Measurements from ENCODE around the gene TMEM203.
"Not testable (repeated sequence)": the region's sequence is repeated elsewhere in the genome, so short reads cannot be mapped to it uniquely, and the experiment has no call there.

The TMEM203 gene, protein sequence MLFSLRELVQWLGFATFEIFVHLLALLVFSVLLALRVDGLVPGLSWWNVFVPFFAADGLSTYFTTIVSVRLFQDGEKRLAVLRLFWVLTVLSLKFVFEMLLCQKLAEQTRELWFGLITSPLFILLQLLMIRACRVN

DNA sequence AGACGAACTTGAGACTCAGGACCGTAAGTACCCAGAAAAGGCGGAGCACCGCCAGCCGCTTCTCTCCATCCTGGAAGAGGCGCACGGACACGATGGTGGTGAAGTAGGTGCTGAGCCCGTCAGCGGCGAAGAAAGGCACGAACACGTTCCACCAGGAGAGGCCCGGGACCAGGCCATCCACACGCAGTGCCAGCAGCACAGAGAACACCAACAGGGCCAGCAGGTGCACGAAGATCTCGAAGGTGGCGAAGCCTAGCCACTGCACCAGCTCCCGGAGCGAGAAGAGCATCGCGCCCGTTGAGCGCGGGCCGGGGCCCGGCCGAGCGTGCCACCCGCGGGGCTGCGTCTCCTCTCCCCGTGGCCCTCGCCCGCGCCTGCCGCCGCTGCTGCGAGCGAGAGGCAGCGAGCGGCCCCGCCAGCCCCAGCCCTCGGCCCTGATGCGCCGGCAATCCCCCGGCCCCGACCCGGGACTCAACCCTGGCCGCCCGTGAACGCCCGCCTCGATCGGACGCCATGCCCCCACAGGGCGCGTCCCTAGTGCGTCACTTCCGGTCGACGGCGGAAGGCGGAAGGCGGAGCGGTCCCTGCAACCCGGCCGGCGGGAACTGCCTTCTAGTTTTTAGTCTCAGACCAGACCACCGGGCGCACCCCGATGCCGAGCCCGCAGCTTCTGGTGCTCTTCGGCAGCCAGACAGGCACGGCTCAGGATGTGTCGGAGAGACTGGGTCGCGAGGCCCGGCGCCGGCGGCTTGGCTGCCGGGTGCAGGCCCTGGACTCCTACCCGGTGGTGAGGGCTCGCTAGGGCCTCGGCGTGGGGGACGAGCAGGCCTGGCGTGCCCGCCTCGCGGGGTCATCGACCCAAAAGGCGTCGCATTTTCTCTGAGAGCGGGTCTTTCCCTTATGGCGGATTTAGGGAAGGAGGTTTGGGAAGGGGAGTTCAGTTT lies at the start of gene TMEM203, which contains the start of gene NDOR1:
TMEM203 (minus strand) TSS at position 523 of the 944 bp plus-strand sequence; CDS start at position 289, 234 bp downstream.
NDOR1 (plus strand) TSS at position 575 of the 944 bp plus-strand sequence; CDS start at position 653, 78 bp downstream.
- peak in 1 of 2 experiments; percentile 71 for DNase-seq

DNA sequence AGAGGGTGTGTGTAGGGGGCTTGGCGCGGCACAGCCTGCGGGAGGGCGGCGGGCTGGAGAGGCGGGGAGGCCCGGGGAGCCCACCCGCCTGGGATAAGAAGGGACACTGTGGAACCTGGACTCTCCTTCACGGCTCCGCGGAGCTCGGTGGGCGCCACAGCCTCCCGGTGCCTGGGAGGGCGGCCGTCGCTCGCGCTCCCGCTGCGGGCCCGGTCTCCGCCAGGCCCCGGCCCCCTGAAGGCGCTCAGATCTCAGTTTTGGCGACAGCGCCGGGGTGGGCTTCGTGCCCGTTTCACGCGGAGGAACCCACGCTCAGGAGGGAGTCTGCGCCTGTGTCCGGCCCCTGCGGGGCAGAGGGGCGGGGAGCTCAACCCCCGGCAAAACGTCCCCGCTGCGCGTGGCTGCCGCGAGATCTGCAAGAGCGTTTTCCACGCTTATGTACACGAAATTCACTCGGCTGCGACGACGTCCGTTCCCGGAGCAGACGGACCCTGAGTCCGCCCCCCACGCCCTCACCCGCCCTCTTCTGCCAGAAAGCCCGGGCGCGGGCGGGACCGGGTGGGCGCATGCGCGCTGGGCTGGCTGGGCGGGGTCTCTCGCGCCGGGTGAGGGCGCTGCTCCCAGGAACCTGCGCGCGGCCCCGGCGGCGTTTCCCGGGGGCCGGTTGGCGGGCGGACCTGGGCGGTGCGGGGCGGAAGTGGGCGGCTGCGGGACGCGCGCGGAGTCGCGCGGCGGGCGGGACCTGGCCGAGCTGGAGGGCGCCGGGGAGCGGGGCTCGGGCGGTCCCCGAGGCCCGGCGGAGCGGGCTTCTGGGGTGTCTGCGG lies 49.4 kb upstream of the TMEM203 start, which contains the start of gene NELFB:
NELFB (plus strand) TSS at position 704 of the 824 bp plus-strand sequence.
- DNase-seq: peak in 1 of 2 experiments; percentile 31

DNA sequence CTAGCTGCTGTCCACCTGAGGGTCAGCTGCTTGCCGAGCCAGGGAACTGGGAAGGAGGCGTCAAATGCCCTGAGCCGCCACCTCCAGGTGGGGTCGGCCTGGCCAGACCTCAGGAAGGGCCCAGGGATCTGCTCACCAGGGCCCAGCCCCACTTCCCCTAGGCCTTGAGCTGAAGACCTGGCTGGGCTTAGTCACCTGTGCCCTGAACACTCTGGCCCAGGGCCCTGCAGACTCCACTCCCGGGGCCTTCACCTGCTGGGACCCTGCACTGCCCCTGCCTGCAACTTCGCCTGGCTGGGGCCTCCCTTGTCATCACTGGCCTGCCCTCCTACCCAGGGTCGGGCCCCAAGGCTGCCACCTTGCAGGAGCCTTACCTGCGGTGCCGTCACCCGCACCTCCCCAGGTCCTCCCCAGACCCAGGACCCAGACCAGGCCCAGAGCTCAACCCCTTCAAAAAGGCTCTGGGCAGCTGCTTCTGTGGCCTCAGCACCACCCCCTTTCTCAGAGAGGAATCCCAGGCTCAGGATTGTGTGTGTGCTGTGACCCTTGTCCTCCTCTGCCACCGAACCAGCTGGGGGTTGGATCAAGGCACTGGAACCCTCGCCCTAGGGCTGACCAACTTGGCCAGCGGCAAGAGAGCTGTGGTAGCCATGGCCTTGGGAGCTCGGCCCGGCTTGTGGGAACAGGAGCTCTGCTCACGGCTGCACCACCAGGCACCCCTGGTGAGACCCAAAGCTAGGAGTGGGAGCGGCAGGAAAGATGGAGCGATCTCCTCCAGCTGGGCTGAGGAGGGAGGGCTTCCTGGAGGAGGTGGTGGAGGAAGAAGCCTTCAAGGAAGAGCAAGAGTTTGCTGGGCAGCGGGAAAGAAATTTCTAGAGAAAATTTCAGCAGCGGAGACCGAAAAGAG lies 48.5 kb upstream of the TMEM203 start:
- no peak for DNase-seq

DNA sequence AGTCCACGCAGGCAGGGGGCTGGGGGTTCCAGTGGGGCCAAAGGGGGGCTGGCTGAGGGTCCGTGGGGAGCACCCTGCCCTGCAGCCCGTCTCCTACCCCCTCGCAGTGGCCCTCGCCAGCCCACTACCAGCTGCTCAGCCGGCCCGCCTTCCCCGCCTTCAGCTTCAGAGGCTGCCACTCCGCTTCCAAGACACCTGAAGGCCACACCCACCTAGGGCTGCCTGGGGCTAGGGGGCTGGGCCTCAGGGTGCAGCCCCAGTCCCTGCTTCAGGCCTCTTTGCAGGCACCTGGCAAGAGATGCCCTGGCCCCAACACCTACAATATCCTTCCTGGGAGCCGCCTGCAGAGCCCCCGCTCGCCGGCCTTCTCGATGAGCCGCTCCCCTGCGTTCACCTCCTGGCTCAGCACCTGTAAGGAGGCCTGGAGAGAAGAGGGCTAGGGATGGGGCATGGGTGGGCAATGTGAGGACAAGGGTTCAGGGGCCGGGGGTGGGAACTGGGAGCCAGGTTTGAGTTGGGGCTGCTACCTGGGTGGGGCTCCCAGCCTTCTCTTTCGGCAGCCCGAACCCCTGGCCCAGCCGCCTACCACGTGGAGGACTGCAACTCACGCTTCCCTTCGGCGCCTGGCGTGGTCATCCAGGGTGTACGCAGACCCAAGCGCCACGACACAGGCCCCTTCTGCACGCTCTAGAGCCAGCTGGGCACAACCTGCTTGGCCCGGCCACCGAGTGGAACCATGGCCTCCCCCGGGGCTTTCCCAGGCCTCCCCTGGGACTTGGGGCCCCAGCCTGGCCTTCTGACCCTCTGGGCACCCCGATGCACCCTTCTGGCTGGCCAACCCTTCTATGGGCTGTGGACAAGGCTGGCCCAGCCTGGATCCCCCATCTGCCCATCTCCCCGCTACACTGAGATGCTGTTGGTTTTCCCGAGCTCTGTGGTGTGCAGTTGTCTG lies 47.4 kb upstream of the TMEM203 start:
- DNase-seq: no peak

DNA sequence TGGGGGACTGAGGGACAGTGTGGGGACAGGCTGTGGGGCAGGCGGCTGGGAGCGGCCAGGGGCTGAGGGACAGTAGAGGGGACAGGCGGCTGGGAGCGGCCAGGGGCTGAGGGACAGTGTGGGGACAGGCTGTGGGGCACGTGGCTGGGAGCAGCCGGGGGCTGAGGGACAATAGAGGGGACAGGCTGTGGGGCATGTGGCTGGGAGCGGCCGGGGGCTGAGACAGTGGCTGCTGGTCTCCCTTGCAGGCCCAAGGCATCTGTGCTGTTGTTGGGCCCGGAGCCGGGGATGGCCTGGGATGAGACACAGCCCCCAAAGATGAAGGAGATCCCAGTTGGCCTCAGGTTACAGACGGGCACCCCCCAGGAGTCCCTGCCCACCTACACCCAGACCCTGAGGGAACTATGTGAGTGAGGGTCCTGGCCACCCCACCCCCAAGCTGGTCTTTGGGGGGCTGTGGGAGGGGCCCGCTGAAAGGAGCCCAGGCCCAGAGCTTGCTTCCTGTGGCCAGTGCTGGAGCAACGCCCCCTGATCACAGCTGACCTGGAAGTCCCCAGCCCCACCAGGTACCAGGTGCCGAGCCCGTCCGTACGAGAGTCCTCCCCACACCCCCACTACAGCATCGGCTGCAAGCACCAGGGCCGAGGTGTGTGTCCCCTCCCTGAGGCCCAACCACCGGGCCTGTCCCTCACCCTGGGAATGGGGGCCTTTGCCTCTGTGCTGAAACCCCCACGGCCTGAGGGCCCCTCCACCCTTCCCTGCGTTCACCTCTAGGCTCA lies 46.2 kb upstream of the TMEM203 start:
- DNase-seq: no peak

DNA sequence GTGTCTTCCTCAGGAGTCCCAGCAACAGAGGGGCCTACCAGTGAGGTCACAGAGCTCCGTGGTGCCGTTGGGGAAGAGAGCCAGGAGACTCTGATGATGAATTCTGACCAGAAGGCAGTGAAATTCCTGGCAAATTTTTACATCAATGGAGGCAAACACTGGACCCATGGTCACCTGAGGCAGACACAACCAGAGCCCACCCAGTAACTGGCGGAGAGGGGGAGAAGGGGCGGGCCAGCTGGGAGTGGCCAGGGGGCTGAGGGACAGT lies 45.7 kb upstream of the TMEM203 start, which contains the start of gene STPG3:
STPG3 (plus strand) TSS at position 93 of the 268 bp plus-strand sequence; CDS start at position 94, 1 bp downstream.
- no peak for DNase-seq

DNA sequence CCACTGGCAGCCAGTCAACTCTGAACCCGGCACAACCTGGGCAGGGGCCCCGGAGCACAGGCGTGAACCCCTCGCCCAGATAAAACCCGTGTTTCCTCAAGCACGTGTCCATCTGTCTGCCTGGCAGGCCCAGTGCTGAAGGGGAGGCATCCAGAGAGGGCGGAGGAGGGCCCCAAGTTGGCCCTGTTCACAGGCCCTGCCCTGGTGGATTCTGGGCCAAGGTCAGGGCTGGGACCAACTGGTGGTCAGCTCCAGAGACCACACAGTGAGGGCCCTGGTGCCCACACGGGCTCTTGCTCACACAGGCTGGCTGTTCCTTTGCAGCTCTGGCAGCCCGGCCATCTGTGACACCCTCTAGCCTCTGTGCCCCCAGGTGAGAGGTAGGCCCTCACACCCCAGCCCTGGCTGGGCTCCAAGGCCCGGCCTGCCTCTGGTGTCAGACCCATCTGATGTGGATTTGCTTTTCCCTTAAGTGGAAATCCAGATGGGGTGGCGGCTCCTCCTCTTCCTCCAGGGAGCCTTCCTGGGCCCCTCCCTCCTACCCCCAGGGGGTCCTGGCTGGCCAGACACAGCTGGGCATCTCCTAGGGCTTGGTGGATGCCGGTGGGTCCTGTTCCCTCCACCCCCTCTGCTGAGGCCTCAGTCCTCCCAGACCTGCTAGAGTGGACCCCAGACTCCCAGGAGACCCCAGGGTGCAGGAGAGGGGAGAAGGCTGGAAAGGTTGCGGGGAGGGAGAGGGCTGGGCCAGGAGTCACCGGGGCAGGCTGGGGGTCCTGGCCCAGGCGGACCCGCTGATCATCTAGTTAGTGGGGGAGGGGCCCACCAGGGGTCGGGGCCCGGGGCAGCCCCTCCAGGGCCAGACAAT lies 45.1 kb upstream of the TMEM203 start:
- no peak for DNase-seq

DNA sequence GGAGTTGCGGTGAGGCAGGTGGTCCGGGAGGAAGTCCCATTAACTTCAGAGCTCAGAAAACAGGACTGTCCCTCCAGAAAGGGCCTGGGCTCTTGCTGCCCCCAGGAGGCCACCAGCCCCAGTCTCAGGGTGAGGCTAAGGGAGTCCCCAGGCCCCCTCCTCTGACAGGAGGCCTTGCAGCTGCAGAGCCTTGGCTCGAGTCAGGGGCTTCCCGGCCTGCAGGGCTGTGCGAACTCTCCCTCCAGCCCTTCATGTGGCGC lies 42.4 kb upstream of the TMEM203 start:
- DNase-seq: no peak

DNA sequence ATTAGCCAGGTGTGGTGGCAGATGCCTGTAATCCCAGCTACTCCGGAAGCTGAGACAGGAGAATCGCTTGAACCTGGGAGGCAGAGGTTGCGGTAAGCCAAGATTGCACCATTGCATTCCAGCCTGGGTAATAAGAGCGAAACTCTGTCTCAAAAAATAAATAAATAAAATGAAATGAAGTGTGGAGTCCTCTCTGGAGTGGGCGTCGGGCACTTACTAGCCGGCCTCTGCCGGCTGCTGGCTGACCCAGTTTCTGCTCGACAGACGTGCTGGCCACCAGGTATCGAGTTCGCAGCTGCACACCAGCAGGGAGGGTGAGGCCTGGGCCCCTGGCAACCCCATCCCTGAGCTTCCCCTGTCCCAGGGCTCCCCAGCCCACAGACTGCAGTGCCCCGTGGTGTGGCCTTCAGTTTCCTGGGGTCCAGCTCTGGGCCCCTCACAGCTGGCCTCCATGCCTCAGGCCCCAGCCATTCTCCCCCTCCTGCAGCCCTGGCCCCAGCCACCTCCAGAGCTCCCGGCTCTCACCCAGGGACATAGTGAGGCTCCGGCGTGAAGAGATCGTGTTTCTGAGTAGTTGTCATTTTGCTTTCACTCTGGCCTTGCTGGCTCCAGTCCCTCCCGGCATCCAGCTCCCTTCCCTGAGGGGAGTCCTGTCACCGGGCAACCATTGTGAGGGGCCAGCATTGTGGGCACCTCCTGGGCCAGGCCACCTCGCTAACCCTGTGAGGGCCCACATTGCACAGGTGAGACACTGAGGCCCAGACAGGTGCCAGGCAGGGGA lies 41.9 kb upstream of the TMEM203 start:
- no peak for DNase-seq

DNA sequence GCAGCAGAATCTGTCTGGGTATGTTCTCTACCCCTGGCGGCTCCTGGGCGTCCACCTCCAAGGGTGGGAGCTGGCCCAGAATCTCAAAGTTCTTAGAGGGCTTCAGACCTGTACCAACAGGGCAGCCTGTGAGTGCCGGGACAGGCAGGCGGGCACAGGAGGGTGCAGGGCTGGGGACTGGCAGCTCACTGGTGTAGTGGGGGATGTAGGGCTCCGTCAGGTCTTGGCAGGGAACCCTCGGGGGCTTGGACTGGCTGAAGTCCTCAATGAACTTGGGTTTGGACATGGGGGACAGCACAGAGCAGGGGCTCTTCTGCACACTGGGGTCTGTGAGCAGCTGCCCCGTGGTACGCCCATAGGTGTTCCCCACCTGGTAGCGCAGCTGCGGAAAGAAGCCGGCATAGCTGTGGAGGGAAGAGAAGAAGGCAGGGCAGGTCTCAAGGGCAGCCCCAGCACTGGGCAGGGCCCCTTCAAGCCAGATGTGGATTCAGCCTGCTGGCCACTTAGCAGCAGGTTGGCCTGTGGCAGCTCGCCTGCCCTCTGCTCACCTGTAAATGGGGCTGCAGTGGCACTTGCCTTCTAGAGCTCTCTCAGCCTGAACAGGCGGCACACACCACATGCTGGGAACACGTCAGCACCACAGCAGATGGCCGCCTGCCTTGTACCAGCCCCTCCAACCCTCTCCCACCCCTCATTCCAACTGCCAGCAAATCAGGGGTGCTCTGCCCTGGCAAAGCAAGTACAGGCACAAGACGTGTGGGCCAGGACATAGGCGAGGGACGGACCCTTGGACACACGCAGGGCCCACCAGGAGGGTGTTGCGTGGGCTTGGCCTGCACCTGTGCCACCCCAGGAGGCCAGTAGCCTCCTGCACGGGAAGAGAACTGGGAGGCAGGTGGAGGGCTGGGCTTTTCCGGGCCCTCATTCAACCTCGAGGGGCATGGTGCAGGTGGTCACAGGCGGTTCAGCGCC lies 40.3 kb upstream of the TMEM203 start:
- no peak for DNase-seq

DNA sequence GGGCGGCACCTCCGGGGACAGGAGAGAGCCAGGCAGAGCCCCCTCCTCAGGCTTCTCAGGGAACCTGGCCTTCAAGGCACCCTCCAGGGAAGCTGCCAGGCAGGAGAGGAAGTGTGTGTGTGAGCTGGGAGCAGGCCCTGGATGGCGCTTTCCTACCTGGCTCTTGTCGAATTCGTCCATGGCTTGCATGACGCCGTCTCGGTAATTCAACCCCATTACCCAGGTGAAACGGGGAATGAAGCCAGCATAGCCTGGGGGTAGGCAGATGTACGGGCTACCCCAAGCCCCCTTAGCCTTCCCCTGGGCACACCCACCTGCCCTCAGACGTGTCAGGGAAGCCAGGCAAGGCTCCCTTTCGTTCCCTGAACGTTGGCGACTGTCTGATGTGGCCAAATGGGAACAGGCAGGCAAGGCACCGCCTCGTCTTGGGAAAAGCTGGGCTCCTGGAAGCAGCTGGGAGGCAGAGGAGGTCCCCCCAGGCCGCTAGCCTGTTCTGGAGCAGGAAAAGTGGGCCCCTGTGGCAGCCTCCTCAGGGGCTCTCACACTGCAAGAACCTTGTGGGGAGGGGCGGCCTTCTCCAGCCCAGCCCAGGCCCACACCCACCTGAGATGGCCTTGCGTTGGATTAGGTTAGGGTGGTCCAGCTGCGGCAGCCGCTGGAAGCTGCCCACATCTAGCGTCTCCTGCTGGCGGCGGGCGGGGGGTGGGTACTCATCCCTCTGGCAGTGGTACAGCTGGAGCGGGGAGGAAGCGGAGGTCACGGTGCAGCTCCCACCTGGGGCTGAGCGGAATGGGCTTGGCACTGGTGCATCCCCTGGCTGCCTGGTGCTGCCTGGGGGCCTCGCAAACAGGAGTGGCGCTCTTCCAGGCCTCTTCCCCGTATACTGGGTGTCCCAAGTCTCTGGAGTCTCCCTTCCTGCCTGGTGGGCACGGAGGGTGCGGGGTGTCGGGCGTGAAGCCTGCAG lies 39.3 kb upstream of the TMEM203 start:
- DNase-seq: no peak

DNA sequence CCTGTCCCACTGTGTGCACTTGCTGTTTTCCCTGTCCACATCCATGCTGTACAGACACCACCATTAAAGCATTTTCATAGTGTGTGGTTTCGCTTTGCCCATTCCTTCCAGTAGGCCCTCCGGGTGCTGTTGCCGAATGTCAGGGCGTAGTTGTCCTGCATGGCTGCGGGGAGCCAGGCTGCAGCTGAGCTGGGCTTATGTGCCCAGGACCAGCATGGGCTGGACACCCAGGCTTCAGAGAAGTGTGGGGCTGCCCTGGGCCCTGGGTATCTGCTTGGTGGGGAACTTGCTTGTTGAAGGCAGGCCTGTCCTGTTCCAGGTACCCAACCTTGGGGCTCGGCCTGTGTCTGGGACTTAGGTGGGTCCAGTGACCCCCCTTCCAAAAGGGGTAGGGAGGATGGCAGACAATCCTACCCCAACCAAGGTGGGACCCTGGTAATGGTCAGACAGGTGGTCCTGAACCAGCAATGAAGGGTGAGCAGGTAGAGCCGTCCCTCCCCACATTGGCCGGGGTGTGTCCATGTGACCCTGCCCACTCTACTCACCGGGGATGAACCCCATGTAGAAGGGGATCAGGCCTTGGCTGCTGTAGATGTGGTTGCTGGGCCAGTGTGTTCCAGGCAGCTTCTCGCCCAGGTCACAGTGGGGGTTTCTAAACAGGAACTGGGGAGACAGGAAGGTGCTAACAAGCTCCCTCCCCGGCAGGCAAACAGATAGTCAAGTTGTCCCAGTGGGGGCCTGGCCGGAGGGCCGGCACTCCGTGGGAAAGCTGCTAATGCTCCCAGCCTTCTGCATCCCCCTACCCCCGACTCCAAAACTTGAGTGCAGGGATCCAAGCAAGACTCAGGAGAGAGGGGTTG lies 38.4 kb upstream of the TMEM203 start:
- DNase-seq: no peak

DNA sequence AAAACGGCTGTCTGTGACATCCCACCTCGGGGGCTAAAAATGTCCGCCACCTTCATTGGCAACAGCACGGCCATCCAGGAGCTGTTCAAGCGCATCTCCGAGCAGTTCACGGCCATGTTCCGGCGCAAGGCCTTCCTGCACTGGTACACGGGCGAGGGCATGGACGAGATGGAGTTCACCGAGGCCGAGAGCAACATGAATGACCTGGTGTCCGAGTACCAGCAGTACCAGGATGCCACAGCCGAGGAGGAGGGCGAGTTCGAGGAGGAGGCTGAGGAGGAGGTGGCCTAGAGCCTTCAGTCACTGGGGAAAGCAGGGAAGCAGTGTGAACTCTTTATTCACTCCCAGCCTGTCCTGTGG lies 37.8 kb upstream of the TMEM203 start:
- DNase-seq: not testable (repeated sequence)

DNA sequence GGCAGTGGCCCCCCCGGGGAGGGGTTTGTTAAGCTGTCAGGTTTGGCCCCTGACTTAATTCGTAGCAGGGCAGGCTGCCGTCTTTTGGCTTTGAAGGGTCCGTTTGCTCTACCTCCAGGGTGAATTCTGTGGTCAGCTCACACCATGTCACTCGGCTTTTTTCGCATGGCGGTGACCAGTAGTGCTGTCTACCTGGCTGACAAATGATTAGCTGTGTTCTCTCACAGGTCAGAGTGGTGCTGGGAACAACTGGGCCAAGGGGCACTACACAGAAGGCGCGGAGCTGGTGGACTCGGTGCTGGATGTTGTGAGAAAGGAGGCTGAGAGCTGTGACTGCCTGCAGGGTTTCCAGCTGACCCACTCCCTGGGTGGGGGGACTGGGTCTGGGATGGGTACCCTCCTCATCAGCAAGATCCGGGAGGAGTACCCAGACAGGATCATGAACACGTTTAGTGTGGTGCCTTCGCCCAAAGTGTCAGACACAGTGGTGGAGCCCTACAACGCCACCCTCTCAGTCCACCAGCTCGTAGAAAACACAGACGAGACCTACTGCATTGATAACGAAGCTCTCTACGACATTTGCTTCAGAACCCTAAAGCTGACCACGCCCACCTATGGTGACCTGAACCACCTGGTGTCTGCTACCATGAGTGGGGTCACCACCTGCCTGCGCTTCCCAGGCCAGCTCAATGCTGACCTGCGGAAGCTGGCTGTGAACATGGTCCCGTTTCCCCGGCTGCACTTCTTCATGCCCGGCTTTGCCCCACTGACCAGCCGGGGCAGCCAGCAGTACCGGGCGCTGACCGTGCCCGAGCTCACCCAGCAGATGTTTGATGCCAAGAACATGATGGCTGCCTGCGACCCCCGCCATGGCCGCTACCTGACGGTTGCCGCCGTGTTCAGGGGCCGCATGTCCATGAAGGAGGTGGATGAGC lies 37.1 kb upstream of the TMEM203 start:
- no peak for DNase-seq

Data from cerebellar nuclear complex (tissue), 1 donor.